ENCODE results near the gene HENMT1. TPM values are rescaled to one million over a fixed set of nuclear protein-coding genes. Genes with fewer than 3 reads are reported as not detected.

HENMT1 gene
- 1 to 10 TPM in 5 of 10 donors, under 1 TPM in 5; 0.36 to 3.0 (median 1.3) TPM for total RNA-seq
- polyA plus RNA-seq, result 1 to 10 TPM in 1 of 2 donors, under 1 TPM in 1; 0.66 to 1.2 TPM
- long read RNA-seq, donor 1, partial matches to known transcripts, result 0 of 1 reads
- long read RNA-seq, donor 1, other reads (novel, unspliced or antisense), result 0 of 1 reads
- long read RNA-seq, donor 2, result 0 reads
- long read RNA-seq, donor 3, partial matches to known transcripts, result 0 of 6 reads
- long read RNA-seq, donor 3, other reads (novel, unspliced or antisense), result 1 of 6 reads

DNA sequence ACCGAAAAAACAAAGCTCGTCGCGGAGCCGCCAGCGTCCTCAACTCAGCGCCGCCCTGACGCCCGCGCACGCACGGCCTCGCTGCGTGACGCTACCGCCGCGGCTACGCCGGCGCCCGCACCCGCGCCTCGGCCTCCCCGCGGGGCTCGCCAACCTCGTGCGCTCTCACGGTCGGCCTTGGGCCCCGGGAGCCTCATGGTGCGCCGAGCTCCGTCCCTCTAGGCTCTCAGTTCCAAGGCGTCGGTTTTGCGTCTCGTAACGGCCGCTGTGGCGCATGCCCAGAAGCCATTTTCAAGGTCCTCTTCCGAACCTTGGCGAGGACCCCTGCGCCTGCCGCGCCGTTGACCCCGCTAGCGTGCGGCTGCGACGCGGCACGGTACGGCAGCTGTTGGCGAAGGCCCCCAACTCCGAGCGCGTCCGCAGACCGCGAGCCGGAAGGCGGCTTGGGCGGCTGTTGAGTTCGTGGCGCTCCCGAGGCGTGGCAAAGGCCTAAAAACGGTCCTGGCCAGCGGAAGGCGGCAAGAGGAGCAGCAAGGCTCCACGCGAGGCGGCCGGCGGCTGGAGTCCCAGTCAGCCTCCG, at the start of gene HENMT1:
Gene HENMT1, minus strand, starts transcription at position 64 of the 580 bp plus-strand sequence. CDS start 1,209 bp downstream, outside the sequence.
- peak; percentile 71 to 91 (median 87) for ATAC-seq
- DNase-seq, result peak; percentile 60 to 66
- peak within 1 kb of the TSS; percentile 42 to 74 (median 61) for H3K4me3 ChIP-seq
- peaks cover 0 to 3% (median 0%) of the 10 kb centered on the region in 9 donors for H3K36me3 ChIP-seq
- TF ChIP-seq, protein P1, sequence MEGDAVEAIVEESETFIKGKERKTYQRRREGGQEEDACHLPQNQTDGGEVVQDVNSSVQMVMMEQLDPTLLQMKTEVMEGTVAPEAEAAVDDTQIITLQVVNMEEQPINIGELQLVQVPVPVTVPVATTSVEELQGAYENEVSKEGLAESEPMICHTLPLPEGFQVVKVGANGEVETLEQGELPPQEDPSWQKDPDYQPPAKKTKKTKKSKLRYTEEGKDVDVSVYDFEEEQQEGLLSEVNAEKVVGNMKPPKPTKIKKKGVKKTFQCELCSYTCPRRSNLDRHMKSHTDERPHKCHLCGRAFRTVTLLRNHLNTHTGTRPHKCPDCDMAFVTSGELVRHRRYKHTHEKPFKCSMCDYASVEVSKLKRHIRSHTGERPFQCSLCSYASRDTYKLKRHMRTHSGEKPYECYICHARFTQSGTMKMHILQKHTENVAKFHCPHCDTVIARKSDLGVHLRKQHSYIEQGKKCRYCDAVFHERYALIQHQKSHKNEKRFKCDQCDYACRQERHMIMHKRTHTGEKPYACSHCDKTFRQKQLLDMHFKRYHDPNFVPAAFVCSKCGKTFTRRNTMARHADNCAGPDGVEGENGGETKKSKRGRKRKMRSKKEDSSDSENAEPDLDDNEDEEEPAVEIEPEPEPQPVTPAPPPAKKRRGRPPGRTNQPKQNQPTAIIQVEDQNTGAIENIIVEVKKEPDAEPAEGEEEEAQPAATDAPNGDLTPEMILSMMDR (IDR thresholded peaks at IDR 0.05), result no peak
- 1 to 2% methylated on average over 81 of the region's 81 CpGs for whole genome bisulfite sequencing, 2 donors
- no peaks in the 10 kb centered on the region for H3K27me3 ChIP-seq
- no peaks in the 10 kb centered on the region for H3K9me3 ChIP-seq
- intact Hi-C loops (cut with DNase I), result no loop called here
- H3K27ac ChIP-seq, result peak within 1 kb of the TSS; percentile 9 to 99 (median 92)
- peaks cover 0 to 15% (median 6%) of the 10 kb centered on the region in 9 donors for H3K4me1 ChIP-seq

DNA sequence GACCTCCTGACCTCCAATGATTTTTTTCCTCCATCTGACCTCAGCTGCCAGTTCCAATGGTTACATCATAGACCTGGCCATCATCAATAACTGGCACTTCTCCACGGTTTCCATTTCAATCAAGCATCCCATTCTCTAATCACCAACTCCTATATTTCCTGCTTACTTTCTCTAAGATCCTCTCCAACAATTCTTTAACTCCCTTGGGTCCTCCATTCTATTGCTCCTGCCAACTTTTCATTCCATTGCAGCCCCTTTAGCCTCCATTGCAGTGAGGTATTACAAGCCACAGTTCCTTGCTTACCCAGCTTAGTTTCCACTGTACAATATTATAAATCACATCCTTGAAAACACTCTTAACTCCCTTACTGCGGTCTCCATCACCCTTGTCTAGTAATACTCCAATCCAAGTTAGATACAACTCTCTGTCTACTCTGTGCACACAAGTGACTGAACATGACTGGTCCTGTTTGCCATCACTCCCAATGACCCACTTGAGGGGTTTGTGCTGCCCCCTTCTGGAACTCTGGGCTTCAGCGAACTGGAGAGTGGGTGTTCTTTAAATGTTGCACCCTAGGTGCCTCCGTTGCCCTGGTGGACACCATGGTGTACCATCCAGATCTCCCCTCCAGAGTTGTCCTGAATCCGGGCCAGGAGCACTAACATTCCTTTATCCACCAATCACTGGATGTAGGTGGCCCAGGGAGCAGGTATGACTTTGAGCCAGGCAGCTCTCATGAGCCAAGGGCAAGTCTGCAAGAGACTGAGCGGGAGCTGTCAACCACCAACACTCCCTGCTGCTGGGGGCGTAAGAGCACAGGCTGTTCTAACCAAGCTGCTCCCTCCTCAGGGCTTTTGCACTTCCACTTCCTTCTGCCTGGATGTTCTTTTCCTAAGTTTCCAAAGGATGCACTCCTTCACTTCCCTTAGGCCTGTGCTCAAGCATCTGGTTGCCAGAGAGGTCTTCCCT, 48.1 kb upstream of the HENMT1 start:
- DNase-seq (no peak), ATAC-seq (no peak)
- TF ChIP-seq, protein P1 (IDR thresholded peaks at IDR 0.05), result peak in 4 of 9 donors; percentile 8 to 52 (median 18)
- H3K4me3 ChIP-seq, result no peak overlapping the region
- no peaks in the 10 kb centered on the region for H3K9me3 ChIP-seq
- H3K36me3 ChIP-seq, result no peaks in the 10 kb centered on the region
- WGBS, 2 donors, result 62 to 63% methylated on average over 7 of the region's 7 CpGs
- peaks cover 0 to 10% (median 0%) of the 10 kb centered on the region in 9 donors for H3K4me1 ChIP-seq
- intact Hi-C loops (cut with DNase I), result no loop called here
- peaks cover 0 to 10% (median 3%) of the 10 kb centered on the region in 7 donors for H3K27me3 ChIP-seq
- no peak overlapping the region for H3K27ac ChIP-seq

DNA sequence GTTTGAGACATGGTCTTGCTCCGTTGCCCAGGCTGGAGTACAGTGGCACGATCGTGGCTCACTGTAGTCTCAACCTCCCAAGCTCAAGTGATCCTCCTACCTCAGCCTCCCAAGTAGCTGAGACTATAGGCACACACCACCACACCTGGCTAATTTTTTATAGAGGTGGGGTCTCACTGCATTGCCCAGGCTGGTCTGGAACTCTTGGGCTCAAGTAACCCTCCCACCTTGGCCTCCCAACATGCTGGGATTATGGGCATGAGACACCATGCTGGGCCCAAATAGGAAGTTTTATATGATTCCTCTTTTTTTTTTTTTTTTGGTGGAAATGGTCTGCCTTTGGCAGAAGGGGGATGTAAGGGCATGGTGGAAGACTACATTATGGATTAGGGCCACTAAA, 45.8 kb upstream of the HENMT1 start:
- 94 to 95% methylated on average over 3 of the region's 3 CpGs for WGBS, 2 donors
- peaks cover 0 to 13% (median 0%) of the 10 kb centered on the region in 9 donors for H3K4me1 ChIP-seq
- peaks cover 0 to 7% (median 3%) of the 10 kb centered on the region in 9 donors for H3K36me3 ChIP-seq
- peaks cover 0 to 5% (median 0%) of the 10 kb centered on the region in 7 donors for H3K27me3 ChIP-seq
- intact Hi-C loops (cut with DNase I), result no loop called here
- DNase-seq, result no peak
- TF ChIP-seq, protein P1 (IDR thresholded peaks at IDR 0.05), result no peak
- ATAC-seq, result no peak
- H3K4me3 ChIP-seq, result no peak overlapping the region
- no peaks in the 10 kb centered on the region for H3K9me3 ChIP-seq
- no peak overlapping the region for H3K27ac ChIP-seq

DNA sequence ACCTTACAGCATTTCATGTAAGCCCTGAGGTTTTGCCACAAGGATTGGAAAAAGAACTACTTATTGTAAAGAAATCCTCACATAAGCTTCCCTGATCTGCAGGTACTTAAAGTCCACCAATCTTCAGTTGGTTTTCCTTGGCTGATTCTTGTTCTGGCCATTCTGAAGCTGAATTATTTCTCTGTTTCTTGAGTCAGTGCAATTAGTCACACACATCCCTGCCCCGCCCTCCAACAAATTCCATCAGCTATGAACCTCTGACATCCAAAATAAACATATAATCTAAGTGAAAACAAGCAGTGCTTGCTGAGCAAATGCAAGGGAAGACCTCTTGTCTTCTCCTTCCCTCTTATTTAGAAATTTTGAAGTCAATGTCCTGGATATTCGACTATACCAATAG, 43.6 kb upstream of the HENMT1 start:
- WGBS, 2 donors, result 58 to 60% methylated on average over 2 of the region's 2 CpGs
- intact Hi-C loops (cut with DNase I), result no loop called here
- H3K4me3 ChIP-seq, result no peak overlapping the region
- peaks cover 0 to 5% (median 0%) of the 10 kb centered on the region in 7 donors for H3K27me3 ChIP-seq
- ATAC-seq (peak in 2 of 8 donors; percentile 49 to 58), DNase-seq (no peak)
- no peak overlapping the region for H3K27ac ChIP-seq
- peaks cover 0 to 29% (median 18%) of the 10 kb centered on the region in 9 donors for H3K36me3 ChIP-seq
- H3K4me1 ChIP-seq, result peaks cover 0 to 23% (median 0%) of the 10 kb centered on the region in 9 donors
- TF ChIP-seq, protein P1 (IDR thresholded peaks at IDR 0.05), result no peak
- H3K9me3 ChIP-seq, result no peaks in the 10 kb centered on the region

All from heart right ventricle (tissue), 16 donors.